ENCODE data around the gene AGAP2.
A peak's percentile ranks its signal among the peaks of the same experiment; 100 is the strongest.

The AGAP2 gene

GRCh38 chr12:57724936-57725740 lies 13.4 kb downstream of the AGAP2 start:
- no peak overlapping the region for H3K14ac ChIP-seq (ENCODE audit: low read length)
- H2AFZ ChIP-seq (ENCODE audit: low read length) = no peak overlapping the region
- H2BK120ac ChIP-seq (ENCODE audit: low read depth, low read length) = no peak overlapping the region
- no peak overlapping the region for H3K9ac ChIP-seq (ENCODE audit: low read depth, low read length, poor library complexity)
- no peak overlapping the region for H3K27ac ChIP-seq (replicated peaks; ENCODE audit: low read length)
- H3K27me3 ChIP-seq (ENCODE audit: control insufficient read depth in 3 of 3, insufficient read depth in 3 of 3, low read depth in 1 of 3, low read length in 3 of 3) = peaks cover 0 to 57% (median 18%) of the 10 kb centered on the region in 3 experiments
- no peak overlapping the region for H2BK15ac ChIP-seq (ENCODE audit: low read length)
- H2AK5ac ChIP-seq (ENCODE audit: low read depth, low read length) = no peak overlapping the region
- H3K4ac ChIP-seq (ENCODE audit: low read length) = no peak overlapping the region
- no peak overlapping the region for H2BK5ac ChIP-seq (ENCODE audit: low read length)
- no peak overlapping the region for H4K8ac ChIP-seq (ENCODE audit: low read depth, low read length)
- H3K23ac ChIP-seq (ENCODE audit: low read depth, low read length, poor library complexity) = peak overlapping the region; percentile 26
- no peak for DNase-seq (ENCODE audit: low spot score)
- no peak overlapping the region for H3K4me3 ChIP-seq (ENCODE audit: low read length in 2 of 2)
- H2BK12ac ChIP-seq (ENCODE audit: low read length) = no peak overlapping the region
- H3K79me1 ChIP-seq (ENCODE audit: low read depth, low read length) = no peaks in the 10 kb centered on the region
- peaks cover 5 to 50% of the 10 kb centered on the region in 2 donors for H3K36me3 ChIP-seq (replicated peaks in 1 of 2; ENCODE audit: control insufficient read depth in 2 of 2, insufficient read depth in 2 of 2, low read length in 2 of 2)
- WGBS, 2 donors (ENCODE audit: extremely low coverage in 2 of 2, insufficient read length in 2 of 2, insufficient replicate concordance in 1 of 2) = no CpG with 5 or more reads among the region's 11 CpGs
- H3K4me1 ChIP-seq (ENCODE audit: control insufficient read depth in 2 of 2, insufficient read depth in 1 of 2, low read depth in 1 of 2, low read length in 2 of 2) = peaks cover 0 to 7% of the 10 kb centered on the region in 2 donors
- H3K4me2 ChIP-seq (ENCODE audit: insufficient read depth, low read length, poor library complexity, severe bottlenecking) = no peak overlapping the region
- H3K9me3 ChIP-seq (replicated peaks in 1 of 2; ENCODE audit: control insufficient read depth in 2 of 2, insufficient read depth in 1 of 2, low read depth in 1 of 2, low read length in 2 of 2) = peaks cover 0 to 3% of the 10 kb centered on the region in 2 donors
- H4K91ac ChIP-seq (ENCODE audit: low read depth, low read length, poor library complexity) = no peak overlapping the region
- H3K18ac ChIP-seq (ENCODE audit: low read length) = no peak overlapping the region

GRCh38 chr12:57724003-57724935 lies 14.3 kb downstream of the AGAP2 start:
- Histone ChIP-seq H3K27me3 (ENCODE audit: control insufficient read depth in 3 of 3, insufficient read depth in 3 of 3, low read depth in 1 of 3, low read length in 3 of 3) (peaks cover 0 to 49% (median 18%) of the 10 kb centered on the region in 3 experiments), H3K23ac (ENCODE audit: low read depth, low read length, poor library complexity) (peak overlapping the region; percentile 26), H2AFZ (ENCODE audit: low read length) (no peak overlapping the region), H2BK120ac (ENCODE audit: low read depth, low read length) (no peak overlapping the region), H2BK5ac (ENCODE audit: low read length) (no peak overlapping the region), H3K9ac (ENCODE audit: low read depth, low read length, poor library complexity) (no peak overlapping the region), H2AK5ac (ENCODE audit: low read depth, low read length) (no peak overlapping the region), H2BK12ac (ENCODE audit: low read length) (no peak overlapping the region), H4K8ac (ENCODE audit: low read depth, low read length) (no peak overlapping the region), H3K4me1 (ENCODE audit: control insufficient read depth in 2 of 2, insufficient read depth in 1 of 2, low read depth in 1 of 2, low read length in 2 of 2) (peaks cover 0 to 7% of the 10 kb centered on the region in 2 donors), H3K79me1 (ENCODE audit: low read depth, low read length) (no peaks in the 10 kb centered on the region), H3K14ac (ENCODE audit: low read length) (no peak overlapping the region), H3K27ac (replicated peaks; ENCODE audit: low read length) (no peak overlapping the region), H3K4me3 (ENCODE audit: low read length in 2 of 2) (no peak overlapping the region), H3K9me3 (replicated peaks in 1 of 2; ENCODE audit: control insufficient read depth in 2 of 2, insufficient read depth in 1 of 2, low read depth in 1 of 2, low read length in 2 of 2) (peaks cover 0 to 3% of the 10 kb centered on the region in 2 donors), H2BK15ac (ENCODE audit: low read length) (no peak overlapping the region), H3K4me2 (ENCODE audit: insufficient read depth, low read length, poor library complexity, severe bottlenecking) (no peak overlapping the region), H3K36me3 (replicated peaks in 1 of 2; ENCODE audit: control insufficient read depth in 2 of 2, insufficient read depth in 2 of 2, low read length in 2 of 2) (peaks cover 9 to 51% of the 10 kb centered on the region in 2 donors), H4K91ac (ENCODE audit: low read depth, low read length, poor library complexity) (no peak overlapping the region), H3K18ac (ENCODE audit: low read length) (no peak overlapping the region), H3K4ac (ENCODE audit: low read length) (no peak overlapping the region)
- DNase-seq (ENCODE audit: low spot score) = no peak
- no CpG with 5 or more reads among the region's 12 CpGs for WGBS, 2 donors (ENCODE audit: extremely low coverage in 2 of 2, insufficient read length in 2 of 2, insufficient replicate concordance in 1 of 2)

GRCh38 chr12:57723630-57723962 lies 14.9 kb downstream of the AGAP2 start:
- Histone ChIP-seq H3K14ac (ENCODE audit: low read length) (no peak overlapping the region), H3K4me2 (ENCODE audit: insufficient read depth, low read length, poor library complexity, severe bottlenecking) (no peak overlapping the region), H2BK15ac (ENCODE audit: low read length) (no peak overlapping the region), H3K4me3 (ENCODE audit: low read length in 2 of 2) (no peak overlapping the region), H3K9ac (ENCODE audit: low read depth, low read length, poor library complexity) (no peak overlapping the region), H3K4me1 (ENCODE audit: control insufficient read depth in 2 of 2, insufficient read depth in 1 of 2, low read depth in 1 of 2, low read length in 2 of 2) (peaks cover 0 to 7% of the 10 kb centered on the region in 2 donors), H2AK5ac (ENCODE audit: low read depth, low read length) (no peak overlapping the region), H3K4ac (ENCODE audit: low read length) (no peak overlapping the region), H2AFZ (ENCODE audit: low read length) (no peak overlapping the region), H2BK12ac (ENCODE audit: low read length) (no peak overlapping the region), H4K91ac (ENCODE audit: low read depth, low read length, poor library complexity) (no peak overlapping the region), H2BK5ac (ENCODE audit: low read length) (no peak overlapping the region), H3K27ac (replicated peaks; ENCODE audit: low read length) (no peak overlapping the region), H3K79me1 (ENCODE audit: low read depth, low read length) (no peaks in the 10 kb centered on the region), H3K27me3 (ENCODE audit: control insufficient read depth in 3 of 3, insufficient read depth in 3 of 3, low read depth in 1 of 3, low read length in 3 of 3) (peaks cover 0 to 45% (median 18%) of the 10 kb centered on the region in 3 experiments), H3K9me3 (replicated peaks in 1 of 2; ENCODE audit: control insufficient read depth in 2 of 2, insufficient read depth in 1 of 2, low read depth in 1 of 2, low read length in 2 of 2) (peaks cover 0 to 3% of the 10 kb centered on the region in 2 donors), H4K8ac (ENCODE audit: low read depth, low read length) (no peak overlapping the region), H3K36me3 (replicated peaks in 1 of 2; ENCODE audit: control insufficient read depth in 2 of 2, insufficient read depth in 2 of 2, low read length in 2 of 2) (peaks cover 10 to 56% of the 10 kb centered on the region in 2 donors), H3K23ac (ENCODE audit: low read depth, low read length, poor library complexity) (no peak overlapping the region), H2BK120ac (ENCODE audit: low read depth, low read length) (no peak overlapping the region), H3K18ac (ENCODE audit: low read length) (no peak overlapping the region)
- no CpG with 5 or more reads among the region's 2 CpGs for WGBS, 2 donors (ENCODE audit: extremely low coverage in 2 of 2, insufficient read length in 2 of 2, insufficient replicate concordance in 1 of 2)
- no peak for DNase-seq (ENCODE audit: low spot score)
